OCI-LY7 (cell line): ENCODE data around the gene KCNQ4.

ENCODE experiments used
- CTCF ChIP-seq: fragments of 200-600 bp; sonication (generic); conservative IDR thresholded peaks from 2 replicates; pipeline ENCODE4 v1.5.1; 2014; ENCODE audit warnings: mild to moderate bottlenecking, antibody characterized with exemption, low read length, moderate library complexity, mixed read lengths
- EZH2phosphoT487 ChIP-seq: fragments of 200-600 bp; sonication (generic); IDR thresholded peaks from 2 replicates; pipeline ENCODE4 v1.6.1; 2018; ENCODE audit warnings: low read depth, borderline replicate concordance, mild to moderate bottlenecking, mixed run types, antibody characterized with exemption, low read length, moderate library complexity, mixed read lengths

GRCh38 chr1:40830419-40830943 lies 46.9 kb downstream of the KCNQ4 start:
- TF ChIP-seq CTCF (no peak), EZH2phosphoT487 (no peak)
